ENCODE data around the gene NELL1. TPM values are rescaled to one million over a fixed set of nuclear protein-coding genes. Genes with fewer than 3 reads are reported as not detected.

The NELL1 gene
- total and polyA plus RNA-seq, 2 donors (not counting 1 experiment from before 2014, with no cell fraction given): not detected

DNA sequence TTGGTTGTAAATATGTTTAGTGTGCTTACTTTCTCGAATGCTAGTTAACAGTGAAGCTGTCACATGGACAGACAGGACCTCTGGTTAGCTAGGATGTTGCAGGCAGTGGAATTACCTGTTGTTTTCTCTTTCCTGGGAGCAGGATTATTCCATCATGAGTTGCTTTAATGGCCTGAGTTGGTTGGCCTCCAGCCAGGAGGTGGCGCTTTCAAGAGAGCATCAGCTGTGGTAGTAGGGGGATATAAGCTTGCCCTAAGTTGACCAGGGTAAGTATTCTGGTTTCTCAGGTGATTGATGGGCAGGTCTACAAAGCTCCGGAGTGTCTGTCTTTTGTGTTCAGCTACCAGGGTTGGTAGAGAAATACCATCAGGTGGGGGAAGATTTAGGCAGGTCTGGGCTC is 43.5 kb downstream of the NELL1 start:
- no peak for TF ChIP-seq EZH2 (IDR thresholded peaks at IDR 0.05; ENCODE audit: low read length, missing control alignments)
- TF ChIP-seq, protein P1, sequence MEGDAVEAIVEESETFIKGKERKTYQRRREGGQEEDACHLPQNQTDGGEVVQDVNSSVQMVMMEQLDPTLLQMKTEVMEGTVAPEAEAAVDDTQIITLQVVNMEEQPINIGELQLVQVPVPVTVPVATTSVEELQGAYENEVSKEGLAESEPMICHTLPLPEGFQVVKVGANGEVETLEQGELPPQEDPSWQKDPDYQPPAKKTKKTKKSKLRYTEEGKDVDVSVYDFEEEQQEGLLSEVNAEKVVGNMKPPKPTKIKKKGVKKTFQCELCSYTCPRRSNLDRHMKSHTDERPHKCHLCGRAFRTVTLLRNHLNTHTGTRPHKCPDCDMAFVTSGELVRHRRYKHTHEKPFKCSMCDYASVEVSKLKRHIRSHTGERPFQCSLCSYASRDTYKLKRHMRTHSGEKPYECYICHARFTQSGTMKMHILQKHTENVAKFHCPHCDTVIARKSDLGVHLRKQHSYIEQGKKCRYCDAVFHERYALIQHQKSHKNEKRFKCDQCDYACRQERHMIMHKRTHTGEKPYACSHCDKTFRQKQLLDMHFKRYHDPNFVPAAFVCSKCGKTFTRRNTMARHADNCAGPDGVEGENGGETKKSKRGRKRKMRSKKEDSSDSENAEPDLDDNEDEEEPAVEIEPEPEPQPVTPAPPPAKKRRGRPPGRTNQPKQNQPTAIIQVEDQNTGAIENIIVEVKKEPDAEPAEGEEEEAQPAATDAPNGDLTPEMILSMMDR (conservative IDR thresholded peaks at IDR 0.05 in 1 of 2, IDR thresholded peaks at IDR 0.05 in 1 of 2; ENCODE audit: low read depth in 1 of 2, low read length in 2 of 2): no peak
- H3K79me2 ChIP-seq (ENCODE audit: control insufficient read depth, insufficient read depth, low read length): no peaks in the 10 kb centered on the region
- no peaks in the 10 kb centered on the region for H3K36me3 ChIP-seq (ENCODE audit: control insufficient read depth, insufficient read depth, low read length)
- H3K9me3 ChIP-seq (ENCODE audit: control insufficient read depth, insufficient read depth, low read depth, low read length): no peaks in the 10 kb centered on the region
- H3K9ac ChIP-seq (ENCODE audit: insufficient read depth, low read length): no peak overlapping the region
- DNase-seq (ENCODE audit: low read depth in 2 of 2): no peak
- no peak overlapping the region for H3K4me2 ChIP-seq (ENCODE audit: extremely low read depth, insufficient read depth, low read length)
- H4K20me1 ChIP-seq (ENCODE audit: control insufficient read depth, extremely low read depth, insufficient read depth, low read length): no peaks in the 10 kb centered on the region
- no peak overlapping the region for H3K27ac ChIP-seq (ENCODE audit: insufficient read depth, low read length)
- H2AFZ ChIP-seq (ENCODE audit: low read length): no peak overlapping the region
- H3K27me3 ChIP-seq (ENCODE audit: control insufficient read depth, insufficient read depth, low read length): no peaks in the 10 kb centered on the region
- no peaks in the 10 kb centered on the region for H3K4me1 ChIP-seq (ENCODE audit: control insufficient read depth, extremely low read depth, insufficient read depth, low read length)
- H3K4me3 ChIP-seq (replicated peaks in 1 of 4; ENCODE audit: control extremely low read depth in 1 of 4, insufficient read depth in 1 of 4, low read depth in 3 of 4, low read length in 4 of 4): no peak overlapping the region

DNA sequence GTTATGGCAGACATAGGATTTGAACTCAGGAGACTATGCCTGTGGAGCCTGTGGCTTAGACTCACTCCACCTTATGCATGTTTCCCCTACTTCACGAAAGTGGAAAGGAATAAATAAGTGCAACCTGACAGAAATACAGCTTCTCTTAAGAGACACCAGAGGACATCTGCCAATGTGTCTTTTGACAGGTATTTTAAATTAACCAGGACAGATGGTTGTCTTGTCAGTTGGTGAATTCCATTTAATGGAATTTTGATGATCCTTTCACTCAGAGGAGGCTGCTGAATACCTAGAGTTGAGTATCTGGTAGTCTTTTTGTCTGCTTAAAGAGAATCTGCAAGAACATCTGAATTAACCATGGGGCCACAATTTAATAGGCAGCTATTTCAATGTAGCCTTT is 46.1 kb downstream of the NELL1 start:
- Histone ChIP-seq H3K4me1 (ENCODE audit: control insufficient read depth, extremely low read depth, insufficient read depth, low read length) (no peaks in the 10 kb centered on the region), H2AFZ (ENCODE audit: low read length) (no peak overlapping the region), H3K4me2 (ENCODE audit: extremely low read depth, insufficient read depth, low read length) (no peak overlapping the region), H3K27ac (ENCODE audit: insufficient read depth, low read length) (no peak overlapping the region), H4K20me1 (ENCODE audit: control insufficient read depth, extremely low read depth, insufficient read depth, low read length) (no peaks in the 10 kb centered on the region), H3K4me3 (replicated peaks in 1 of 4; ENCODE audit: control extremely low read depth in 1 of 4, insufficient read depth in 1 of 4, low read depth in 3 of 4, low read length in 4 of 4) (no peak overlapping the region), H3K27me3 (ENCODE audit: control insufficient read depth, insufficient read depth, low read length) (no peaks in the 10 kb centered on the region), H3K9ac (ENCODE audit: insufficient read depth, low read length) (no peak overlapping the region), H3K36me3 (ENCODE audit: control insufficient read depth, insufficient read depth, low read length) (no peaks in the 10 kb centered on the region), H3K9me3 (ENCODE audit: control insufficient read depth, insufficient read depth, low read depth, low read length) (no peaks in the 10 kb centered on the region), H3K79me2 (ENCODE audit: control insufficient read depth, insufficient read depth, low read length) (no peaks in the 10 kb centered on the region)
- no peak for TF ChIP-seq EZH2 (IDR thresholded peaks at IDR 0.05; ENCODE audit: low read length, missing control alignments)
- TF ChIP-seq, protein P1 (conservative IDR thresholded peaks at IDR 0.05 in 1 of 2, IDR thresholded peaks at IDR 0.05 in 1 of 2; ENCODE audit: low read depth in 1 of 2, low read length in 2 of 2): no peak
- DNase-seq (ENCODE audit: low read depth in 2 of 2): no peak

DNA sequence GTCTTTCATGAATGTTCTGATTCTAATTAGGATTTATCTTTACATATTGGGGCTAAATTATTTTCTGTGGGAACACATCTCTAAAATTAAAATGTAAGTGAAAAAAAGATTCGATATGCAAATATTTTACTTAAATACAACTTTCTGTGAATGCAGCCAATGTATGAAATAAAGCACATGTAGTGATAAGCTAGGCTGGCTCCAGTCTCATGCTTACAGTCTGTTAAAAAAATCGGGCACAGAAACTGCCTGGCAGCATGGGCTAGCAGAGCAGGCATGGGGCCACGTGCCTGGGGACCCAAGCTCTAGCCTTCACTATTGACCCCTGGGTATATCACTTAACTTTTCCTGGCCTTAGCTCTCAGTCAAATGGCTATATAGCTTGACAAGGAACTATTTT is 46.5 kb downstream of the NELL1 start:
- no peaks in the 10 kb centered on the region for H3K79me2 ChIP-seq (ENCODE audit: control insufficient read depth, insufficient read depth, low read length)

More for the DNA sequence above, 46.5 kb downstream of the NELL1 start:
- no peak overlapping the region for H3K27ac ChIP-seq (ENCODE audit: insufficient read depth, low read length)
- DNase-seq (ENCODE audit: low read depth in 2 of 2): no peak
- no peak overlapping the region for H2AFZ ChIP-seq (ENCODE audit: low read length)
- no peaks in the 10 kb centered on the region for H3K36me3 ChIP-seq (ENCODE audit: control insufficient read depth, insufficient read depth, low read length)
- no peaks in the 10 kb centered on the region for H3K4me1 ChIP-seq (ENCODE audit: control insufficient read depth, extremely low read depth, insufficient read depth, low read length)
- no peak overlapping the region for H3K4me2 ChIP-seq (ENCODE audit: extremely low read depth, insufficient read depth, low read length)
- TF ChIP-seq, protein P1 (conservative IDR thresholded peaks at IDR 0.05 in 1 of 2, IDR thresholded peaks at IDR 0.05 in 1 of 2; ENCODE audit: low read depth in 1 of 2, low read length in 2 of 2): no peak
- no peak for TF ChIP-seq EZH2 (IDR thresholded peaks at IDR 0.05; ENCODE audit: low read length, missing control alignments)
- H3K9me3 ChIP-seq (ENCODE audit: control insufficient read depth, insufficient read depth, low read depth, low read length): no peaks in the 10 kb centered on the region
- H3K4me3 ChIP-seq (replicated peaks in 1 of 4; ENCODE audit: control extremely low read depth in 1 of 4, insufficient read depth in 1 of 4, low read depth in 3 of 4, low read length in 4 of 4): no peak overlapping the region
- H4K20me1 ChIP-seq (ENCODE audit: control insufficient read depth, extremely low read depth, insufficient read depth, low read length): no peaks in the 10 kb centered on the region
- H3K27me3 ChIP-seq (ENCODE audit: control insufficient read depth, insufficient read depth, low read length): no peaks in the 10 kb centered on the region
- H3K9ac ChIP-seq (ENCODE audit: insufficient read depth, low read length): no peak overlapping the region
